HL-60 (cell line): Measurements from ENCODE around the gene DRC7.

ENCODE experiments used
- SPI1 ChIP-seq: IDR thresholded peaks from 2 replicates; pipeline ENCODE4 v1.6.1; 2012; ENCODE audit warnings: low read depth, mild to moderate bottlenecking, borderline replicate concordance
- TF ChIP-seq, protein P1 (sequence below): IDR thresholded peaks from one replicate; pipeline ENCODE4 v1.5.1; 2011; ENCODE audit warnings: low read length, control low read depth, inconsistent platforms; ENCODE audit not compliant: insufficient read depth
- TF ChIP-seq, protein P2 (sequence below): IDR thresholded peaks from 2 replicates; pipeline ENCODE4 v1.6.1; 2012; ENCODE audit warnings: low read depth; ENCODE audit not compliant: insufficient replicate concordance

DNA sequence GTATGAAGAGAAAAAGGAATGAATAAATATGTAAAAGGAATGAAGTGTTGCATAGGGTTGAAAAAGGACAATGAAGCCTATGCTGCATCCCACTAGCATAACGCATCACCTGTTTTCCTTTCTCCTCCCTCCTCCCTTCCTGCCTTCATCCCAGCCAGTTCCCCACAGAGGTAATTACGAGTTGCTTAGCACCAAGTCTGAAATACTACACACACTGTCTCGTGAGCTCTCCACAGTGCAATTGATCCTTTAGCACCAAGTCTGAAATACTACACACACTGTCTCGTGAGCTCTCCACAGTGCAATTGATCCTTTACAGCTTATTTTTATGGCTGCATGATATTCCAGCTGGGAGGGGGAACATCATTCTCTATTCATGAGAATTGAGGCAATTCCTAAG, 1.1 kb upstream of the DRC7 start:
- TF ChIP-seq, protein P1, sequence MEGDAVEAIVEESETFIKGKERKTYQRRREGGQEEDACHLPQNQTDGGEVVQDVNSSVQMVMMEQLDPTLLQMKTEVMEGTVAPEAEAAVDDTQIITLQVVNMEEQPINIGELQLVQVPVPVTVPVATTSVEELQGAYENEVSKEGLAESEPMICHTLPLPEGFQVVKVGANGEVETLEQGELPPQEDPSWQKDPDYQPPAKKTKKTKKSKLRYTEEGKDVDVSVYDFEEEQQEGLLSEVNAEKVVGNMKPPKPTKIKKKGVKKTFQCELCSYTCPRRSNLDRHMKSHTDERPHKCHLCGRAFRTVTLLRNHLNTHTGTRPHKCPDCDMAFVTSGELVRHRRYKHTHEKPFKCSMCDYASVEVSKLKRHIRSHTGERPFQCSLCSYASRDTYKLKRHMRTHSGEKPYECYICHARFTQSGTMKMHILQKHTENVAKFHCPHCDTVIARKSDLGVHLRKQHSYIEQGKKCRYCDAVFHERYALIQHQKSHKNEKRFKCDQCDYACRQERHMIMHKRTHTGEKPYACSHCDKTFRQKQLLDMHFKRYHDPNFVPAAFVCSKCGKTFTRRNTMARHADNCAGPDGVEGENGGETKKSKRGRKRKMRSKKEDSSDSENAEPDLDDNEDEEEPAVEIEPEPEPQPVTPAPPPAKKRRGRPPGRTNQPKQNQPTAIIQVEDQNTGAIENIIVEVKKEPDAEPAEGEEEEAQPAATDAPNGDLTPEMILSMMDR = no peak
- TF ChIP-seq SPI1 = no peak
- TF ChIP-seq, protein P2, sequence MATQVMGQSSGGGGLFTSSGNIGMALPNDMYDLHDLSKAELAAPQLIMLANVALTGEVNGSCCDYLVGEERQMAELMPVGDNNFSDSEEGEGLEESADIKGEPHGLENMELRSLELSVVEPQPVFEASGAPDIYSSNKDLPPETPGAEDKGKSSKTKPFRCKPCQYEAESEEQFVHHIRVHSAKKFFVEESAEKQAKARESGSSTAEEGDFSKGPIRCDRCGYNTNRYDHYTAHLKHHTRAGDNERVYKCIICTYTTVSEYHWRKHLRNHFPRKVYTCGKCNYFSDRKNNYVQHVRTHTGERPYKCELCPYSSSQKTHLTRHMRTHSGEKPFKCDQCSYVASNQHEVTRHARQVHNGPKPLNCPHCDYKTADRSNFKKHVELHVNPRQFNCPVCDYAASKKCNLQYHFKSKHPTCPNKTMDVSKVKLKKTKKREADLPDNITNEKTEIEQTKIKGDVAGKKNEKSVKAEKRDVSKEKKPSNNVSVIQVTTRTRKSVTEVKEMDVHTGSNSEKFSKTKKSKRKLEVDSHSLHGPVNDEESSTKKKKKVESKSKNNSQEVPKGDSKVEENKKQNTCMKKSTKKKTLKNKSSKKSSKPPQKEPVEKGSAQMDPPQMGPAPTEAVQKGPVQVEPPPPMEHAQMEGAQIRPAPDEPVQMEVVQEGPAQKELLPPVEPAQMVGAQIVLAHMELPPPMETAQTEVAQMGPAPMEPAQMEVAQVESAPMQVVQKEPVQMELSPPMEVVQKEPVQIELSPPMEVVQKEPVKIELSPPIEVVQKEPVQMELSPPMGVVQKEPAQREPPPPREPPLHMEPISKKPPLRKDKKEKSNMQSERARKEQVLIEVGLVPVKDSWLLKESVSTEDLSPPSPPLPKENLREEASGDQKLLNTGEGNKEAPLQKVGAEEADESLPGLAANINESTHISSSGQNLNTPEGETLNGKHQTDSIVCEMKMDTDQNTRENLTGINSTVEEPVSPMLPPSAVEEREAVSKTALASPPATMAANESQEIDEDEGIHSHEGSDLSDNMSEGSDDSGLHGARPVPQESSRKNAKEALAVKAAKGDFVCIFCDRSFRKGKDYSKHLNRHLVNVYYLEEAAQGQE = no peak
